ENCODE results near the gene PRXL2C.
"Not testable (repeated sequence)": the region's sequence is repeated elsewhere in the genome, so short reads cannot be mapped to it uniquely, and the experiment has no call there.

The PRXL2C gene

DNA sequence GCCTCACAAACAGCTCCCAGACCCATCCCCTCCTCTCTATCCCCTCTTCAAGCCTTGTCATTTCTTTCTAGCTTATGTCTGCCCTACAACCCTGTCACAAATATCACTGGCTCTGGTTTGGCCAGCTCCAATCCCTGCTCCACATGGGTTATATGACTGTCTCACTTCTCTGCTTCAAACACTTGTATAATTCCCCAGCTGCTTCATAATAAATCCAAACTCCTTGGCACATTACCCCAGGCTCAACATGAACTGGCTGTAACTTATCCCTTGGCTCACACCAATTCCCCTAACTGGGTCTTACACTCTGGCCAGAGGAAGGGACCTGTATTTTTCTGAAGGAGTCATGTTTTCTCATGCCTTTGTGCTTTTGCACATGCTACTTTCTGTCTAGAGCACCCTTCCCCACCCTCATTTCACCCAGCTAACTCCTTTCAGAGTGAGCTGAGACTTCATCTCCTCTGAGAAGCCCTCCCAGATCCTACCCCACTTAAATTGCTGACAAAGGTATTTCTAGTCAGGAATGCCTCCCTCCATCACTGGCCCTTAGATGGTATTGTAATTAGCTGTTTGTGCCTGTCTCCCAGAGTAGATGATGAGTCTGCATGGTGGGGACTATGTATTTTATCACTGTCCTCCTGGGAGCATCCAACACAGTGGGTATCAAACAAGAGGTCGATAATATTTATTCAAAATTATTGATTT, 5.3 kb downstream of the PRXL2C start:
- DNase-seq (ENCODE audit: low spot score) = no peak

DNA sequence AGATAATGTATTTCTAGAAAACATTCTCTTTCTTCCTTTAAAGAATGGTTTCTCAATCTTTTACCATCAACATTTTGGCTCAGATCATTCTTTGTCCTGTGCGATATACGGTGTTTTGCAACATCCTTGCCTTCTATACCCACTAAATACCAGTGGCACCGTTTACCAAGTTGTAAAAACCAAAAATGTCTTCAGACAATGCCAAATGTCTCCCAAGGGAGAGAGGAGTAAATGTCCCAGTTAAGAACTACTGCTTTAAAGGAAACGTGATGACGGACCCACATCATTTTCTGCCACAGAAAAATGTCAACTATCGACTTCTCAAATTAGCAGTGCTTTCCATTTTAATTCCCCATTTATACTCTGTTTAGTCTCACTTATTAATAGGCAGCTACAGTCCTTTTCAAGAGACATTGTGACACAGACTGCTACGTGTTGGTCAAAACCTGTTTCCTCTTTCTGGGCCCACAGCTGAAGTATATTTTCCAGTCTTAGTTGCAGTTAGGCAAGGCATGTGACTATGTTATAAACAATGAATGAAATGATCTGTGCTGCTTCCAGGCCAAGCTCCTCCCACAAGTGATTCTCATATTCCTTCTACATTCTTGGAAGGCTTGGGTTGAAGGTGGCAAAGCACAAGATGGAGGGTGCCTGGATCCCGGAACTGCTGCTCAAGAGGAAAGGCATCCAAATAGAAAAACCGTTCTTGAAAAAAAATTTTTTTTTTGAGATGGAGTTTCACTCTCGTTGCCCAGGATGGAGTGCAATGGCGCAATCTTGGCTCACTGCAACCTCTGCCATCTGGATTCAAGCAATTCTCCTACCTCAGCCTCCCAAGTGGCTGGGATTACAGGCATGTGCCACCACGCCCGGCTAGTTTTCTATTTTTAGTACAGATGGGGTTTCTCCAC, 8.8 kb downstream of the PRXL2C start:
- peak; percentile 81 for DNase-seq (ENCODE audit: low spot score)

DNA sequence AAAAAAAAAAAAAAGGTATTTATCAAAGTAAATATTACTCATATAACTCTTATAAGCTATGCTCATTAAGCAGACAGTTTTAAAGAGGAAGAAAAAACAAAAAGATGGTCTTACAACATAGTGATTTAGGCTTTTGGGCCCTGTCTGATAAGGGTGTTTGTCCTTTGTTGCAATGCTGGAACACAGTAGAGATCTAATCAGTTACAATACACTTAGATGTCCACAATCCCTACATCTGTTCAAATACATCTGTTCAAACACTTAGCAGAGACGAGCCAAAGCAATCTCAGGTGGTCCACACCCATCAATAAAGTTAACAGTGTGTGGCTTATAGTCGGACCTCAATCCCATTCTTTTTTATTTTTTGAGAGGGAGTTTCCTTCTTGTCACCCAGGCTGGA, 11.0 kb downstream of the PRXL2C start:
- DNase-seq (ENCODE audit: low spot score) = no peak

DNA sequence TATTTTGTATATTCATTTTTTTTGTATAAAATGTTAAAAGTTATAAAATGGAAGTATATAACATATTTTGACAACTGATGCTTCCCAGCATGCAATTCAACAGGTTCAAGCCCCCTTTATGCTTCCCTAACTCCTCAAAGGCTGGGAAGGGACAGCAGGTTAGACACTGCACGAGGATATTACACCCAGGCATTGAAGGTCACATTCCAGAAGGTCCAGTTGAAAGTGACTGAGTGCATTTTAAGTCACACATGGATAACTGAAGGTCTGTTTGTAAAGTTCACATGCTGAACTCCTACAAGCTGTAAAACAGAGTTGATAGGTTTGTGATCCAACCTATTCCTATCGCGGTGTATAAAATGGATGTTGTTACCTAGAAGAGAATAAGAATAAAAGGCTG, 13.6 kb downstream of the PRXL2C start:
- DNase-seq (ENCODE audit: low spot score) = no peak

DNA sequence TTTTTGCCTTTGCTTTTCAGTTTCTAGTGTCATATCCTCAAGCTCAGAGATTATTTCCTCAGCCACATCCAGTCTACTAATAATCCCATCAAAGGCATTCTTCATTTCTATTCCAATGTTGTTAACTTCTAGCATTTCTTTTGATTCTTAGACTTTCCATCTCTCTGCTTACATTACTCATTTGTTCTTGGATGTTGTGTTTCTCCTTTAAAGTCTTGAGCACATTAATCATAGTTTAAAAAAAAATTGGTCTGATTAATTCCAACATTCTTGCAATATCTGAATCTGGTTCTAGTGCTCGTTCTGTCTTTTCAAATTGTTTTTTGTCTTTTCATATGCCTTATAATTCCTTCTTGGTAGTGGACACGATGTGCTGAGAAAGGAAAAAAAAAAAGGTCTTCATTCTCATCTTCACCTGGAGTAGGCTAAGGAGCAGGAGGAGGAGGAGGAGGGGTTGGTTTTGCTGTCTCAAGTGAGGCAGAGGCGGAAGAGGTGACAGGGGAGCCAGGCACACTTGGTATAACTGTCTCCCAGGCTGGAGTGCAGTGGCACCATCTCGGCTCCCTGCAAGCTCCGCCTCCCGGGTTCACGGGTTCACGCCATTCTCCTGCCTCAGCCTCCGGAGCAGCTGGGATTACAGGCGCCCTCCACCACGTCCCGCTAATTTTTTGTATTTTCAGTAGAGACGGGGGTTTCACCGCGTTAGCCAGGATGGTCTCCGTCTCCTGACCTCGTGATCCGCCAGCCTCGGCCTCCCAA, 16.3 kb downstream of the PRXL2C start:
- DNase-seq (ENCODE audit: low spot score) = no peak

DNA sequence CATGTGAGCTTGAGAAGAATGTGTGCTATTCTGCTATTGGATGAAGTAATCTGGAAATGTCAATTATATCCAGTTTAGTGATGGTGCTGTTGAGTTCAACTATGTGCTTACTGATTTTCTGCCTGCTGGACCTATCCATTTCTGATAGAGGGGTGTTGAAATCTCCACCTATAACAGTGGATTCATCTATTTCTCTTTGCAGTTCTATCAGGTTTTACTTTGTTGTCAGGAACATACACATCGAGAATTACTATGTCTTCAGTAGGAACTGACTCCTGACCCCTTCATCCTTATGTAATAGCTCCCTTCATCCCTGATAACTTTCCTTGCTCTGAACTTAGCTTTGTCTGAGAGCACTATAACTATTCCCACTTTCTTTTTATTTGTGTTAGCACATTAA, 18.7 kb downstream of the PRXL2C start:
- DNase-seq (ENCODE audit: low spot score) = no peak

DNA sequence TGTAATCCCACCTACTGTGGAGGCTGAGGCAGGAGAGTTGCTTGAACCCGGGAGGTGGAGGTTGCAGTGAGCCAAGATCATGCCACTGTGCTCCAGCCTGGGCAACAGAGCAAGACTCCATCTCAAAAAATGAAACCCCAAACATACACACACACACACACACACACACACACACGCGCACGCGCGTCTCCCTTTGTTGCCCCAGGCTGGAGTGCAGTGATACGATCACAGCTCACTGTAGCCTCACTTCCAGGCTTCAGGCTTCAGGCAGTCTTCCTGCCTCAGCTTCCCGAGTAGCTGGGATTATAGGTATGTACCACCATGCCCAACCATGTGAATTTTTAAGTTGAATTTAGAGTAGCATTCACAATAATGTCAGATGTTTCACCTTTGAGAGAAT, 21.5 kb downstream of the PRXL2C start:
- not testable (repeated sequence) for DNase-seq (ENCODE audit: low spot score)

DNA sequence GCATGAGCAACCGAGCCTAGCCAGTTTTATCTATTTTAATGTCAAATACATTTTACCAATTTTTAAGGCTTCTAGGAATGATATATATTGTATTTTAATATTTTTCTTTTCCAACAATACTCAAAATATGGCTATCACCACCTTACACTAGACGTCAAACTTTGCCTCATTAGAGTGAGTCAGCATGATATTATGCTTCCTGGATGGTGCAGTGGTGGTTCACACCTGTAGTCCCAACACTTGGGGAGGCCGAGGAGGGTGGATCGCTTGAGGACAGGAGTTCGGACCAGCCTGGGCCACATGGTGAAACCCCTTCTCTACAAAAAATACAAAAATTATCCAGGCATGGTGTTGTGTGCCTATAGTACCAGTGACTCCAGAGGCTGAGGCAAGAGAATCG, 28.2 kb downstream of the PRXL2C start:
- DNase-seq (ENCODE audit: low spot score) = no peak

DNA sequence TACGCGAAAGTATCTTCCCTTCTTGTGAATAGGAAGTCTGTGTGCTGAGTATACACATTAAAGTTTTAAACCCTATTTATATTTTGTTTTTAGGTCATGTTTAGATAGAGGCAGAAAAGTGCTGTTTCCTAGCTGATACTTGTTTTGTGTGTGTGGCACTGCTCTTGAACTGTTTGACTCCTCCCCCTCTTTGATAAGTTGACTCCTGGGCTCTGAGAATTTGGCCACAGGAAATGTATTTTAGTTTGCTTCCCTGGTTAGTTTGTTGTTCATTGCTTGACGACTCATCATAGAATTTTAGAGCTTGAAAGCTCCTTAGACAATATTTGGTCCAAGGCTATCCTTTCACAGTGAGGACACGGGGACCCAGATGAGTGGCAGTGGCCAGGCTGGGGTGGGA, 33.5 kb downstream of the PRXL2C start:
- no peak for DNase-seq (ENCODE audit: low spot score)

DNA sequence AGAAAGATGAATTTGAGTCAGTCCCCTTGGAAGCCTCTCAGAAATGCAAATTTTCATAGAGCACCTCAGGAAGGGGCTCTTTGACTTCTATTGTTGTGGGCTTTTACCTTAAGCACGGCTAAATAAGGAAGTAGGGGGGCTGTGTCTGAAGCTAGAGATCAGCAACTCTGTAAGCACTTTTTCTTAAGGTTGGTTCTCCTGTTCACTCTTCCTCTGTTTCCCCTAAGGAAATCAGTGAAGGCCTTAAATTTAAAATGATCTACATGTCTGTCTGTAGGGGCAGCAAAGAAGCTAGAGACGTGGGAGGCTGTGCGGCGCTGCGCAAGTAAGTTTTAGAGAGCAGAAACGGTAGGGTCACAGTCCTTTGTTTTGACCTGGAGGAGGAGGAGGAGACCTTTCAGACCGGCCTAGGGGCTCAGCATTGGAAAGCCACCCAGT, 34.3 kb downstream of the PRXL2C start:
- no peak for DNase-seq (ENCODE audit: low spot score)

DNA sequence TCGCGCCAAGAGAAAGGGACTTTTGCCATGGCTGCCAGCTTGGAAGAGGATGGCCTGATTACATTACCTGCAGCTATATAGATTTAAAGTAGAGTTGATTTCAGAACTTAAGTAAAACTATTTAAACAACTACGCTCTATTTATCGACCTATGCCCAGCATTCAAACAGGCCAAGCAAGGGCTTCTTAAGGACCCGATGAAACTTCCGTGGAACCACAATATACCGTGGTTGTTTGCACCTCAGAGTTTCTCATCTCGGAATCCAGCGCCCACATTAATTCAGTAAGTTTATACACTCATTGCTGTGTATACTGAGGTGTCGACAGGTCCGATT, 35.0 kb downstream of the PRXL2C start:
- DNase-seq (ENCODE audit: low spot score) = no peak

DNA sequence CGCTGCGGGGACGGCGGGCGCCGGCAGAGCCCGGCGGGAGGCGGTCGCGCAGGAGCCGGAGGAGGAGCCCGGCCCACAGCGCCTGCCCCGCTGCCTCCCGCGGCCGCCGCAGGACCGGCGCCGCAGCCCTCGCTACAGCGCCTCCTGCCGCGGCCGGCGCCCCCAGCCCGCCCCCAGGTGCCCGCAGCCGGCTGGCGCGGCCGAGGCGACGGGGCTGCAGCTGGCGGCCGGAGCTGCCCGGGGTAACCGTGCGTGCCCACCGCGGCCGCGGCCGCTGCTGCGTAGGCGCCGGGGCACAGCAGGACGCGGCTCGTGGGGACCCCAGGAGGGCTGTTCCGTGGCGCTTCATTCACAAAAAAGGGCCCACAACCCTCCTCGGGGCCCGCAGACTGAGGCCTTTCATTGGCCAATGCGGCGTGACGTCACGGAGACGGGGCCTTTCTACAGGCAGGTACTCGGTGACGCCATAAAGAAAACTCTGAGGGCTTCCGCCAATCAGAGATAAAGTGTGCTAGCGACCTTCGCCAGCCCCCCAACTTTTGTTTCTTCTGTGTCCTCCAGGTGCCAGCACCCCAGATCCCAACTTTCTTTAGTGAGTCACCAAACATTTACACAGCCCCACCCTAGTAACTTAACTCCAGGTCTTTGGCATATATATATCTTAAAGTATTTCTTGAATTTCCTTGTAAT, 35.5 kb downstream of the PRXL2C start, which contains the start of gene CDC14B:
Gene CDC14B (minus strand): TSS at position 353 of the 690 bp plus-strand sequence. CDS start 465 bp downstream, outside the sequence.
- peak; percentile 92 for DNase-seq (ENCODE audit: low spot score)

DNA sequence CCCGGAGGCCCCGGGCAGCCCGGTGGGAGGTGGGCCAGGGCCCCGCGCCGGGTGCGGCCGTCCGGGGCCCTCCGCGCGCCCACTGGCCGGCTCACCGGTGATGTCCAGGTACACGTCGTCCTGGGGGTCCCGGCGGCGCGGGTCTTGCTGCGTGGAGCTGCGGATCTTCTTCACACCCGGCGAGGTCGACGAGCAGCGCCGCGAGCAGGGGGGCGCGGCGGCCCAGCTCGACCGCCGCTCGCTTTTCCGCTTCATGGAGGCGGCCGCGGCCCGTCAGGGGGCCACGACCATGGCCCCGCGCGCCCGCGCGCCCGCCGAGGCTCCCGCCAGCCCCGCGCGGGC, 36.0 kb downstream of the PRXL2C start:
- no peak for DNase-seq (ENCODE audit: low spot score)

DNA sequence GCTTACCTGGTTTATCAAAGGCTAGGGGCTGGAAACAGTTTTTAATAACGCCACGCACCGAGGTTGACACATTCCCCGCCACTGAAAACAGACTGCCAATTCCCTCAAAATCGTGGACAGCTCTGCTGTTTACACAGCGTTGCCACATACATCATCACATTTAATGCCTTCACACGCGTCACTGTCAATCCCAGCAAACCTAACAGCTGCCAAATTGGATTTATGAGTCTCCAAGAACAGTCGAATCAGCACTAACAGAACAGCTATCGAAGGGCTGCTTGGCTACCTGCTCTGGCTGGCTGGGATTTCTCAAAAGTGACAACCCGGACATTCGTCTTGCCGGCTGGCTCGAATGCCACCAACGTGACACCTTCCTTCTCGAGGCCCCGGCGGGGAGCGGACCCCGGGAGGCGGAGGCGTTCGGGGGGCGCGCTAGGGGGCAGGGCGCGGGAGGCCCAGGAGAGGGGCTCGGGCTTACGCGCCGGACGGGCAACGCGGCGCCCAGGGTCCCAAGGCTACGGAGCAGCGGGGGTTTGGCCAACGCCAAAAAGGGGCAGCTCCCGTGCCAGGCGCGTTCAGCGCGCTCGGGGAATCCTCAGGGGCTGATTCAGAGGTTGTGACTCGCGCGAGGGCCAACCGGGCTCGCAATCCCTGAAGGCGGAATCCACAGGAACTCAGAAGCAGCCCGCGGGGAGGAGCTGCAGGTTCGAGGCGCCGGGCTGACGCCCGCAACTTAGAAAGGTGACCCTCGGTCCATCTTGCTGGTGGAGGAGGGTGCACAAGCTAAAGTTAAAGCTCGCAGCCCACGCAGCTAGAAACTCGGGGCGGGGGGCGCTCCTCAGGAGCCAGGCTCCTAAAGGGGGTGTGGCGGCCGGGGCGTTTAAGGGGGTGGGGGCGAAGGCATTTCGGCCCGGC, 36.7 kb downstream of the PRXL2C start:
- peak; percentile 82 for DNase-seq (ENCODE audit: low spot score)

DNA sequence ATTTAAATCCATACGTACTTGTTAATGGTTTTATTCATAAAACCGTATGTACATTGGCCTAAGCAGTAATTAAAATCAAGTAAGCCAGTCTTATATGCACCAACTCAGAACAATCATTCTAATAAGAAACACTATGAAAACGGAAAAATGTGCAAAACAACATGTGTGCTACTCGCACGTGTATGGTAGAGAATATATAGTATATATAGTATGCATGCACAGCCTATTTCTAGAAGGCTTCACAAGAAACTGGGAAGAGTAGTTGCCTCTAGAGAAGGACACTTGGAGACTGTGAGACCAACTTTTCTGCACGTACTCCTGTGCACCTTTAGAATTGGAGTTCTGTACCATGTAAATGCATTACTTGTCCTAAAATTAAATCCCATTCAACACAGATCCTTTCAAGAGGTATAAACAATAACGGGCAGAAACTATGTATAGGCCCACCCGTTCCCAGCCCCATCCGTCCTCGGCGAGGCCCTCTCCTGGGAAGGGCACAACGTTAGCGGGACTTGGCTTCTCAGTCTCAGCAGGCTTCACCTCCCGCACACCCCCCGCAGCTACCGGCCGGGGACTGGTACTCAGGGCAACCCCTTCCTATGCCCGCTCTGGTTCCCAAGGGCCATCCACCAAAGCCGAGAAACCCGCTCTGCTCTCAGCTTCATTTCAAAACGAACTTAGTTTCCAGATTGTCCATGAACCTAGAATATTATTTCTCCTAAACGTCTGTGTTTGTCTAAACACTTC, 37.5 kb downstream of the PRXL2C start:
- no peak for DNase-seq (ENCODE audit: low spot score)

DNA sequence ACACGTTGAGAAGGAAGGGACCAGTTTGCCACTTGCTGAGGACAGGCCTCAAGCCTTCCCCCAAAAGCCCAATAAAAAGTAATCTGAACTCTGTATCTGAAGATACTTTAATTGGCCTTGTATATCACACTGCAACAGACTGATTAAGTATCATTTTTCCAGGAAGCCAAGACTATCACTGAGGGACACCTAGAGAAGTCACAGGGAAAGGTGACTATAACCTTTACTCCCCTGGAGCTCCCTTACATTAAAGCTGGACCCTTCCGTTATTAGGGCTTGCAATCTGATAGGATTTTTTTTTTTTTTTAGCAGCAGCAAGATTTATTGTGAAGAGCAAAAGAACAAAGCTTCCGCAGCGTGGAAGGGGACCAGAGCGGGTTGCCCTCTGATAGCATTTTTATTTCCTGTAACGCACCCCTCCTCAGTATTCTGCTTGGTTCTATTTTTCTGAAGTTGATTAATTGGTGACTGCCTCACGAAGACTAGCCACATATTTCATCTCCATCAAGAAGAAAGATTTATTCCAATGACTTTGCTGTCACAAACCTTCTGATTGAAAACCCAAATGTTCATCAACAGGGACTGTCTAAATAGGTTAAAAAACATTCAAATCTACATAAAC, 38.2 kb downstream of the PRXL2C start:
- DNase-seq (ENCODE audit: low spot score) = no peak

DNA sequence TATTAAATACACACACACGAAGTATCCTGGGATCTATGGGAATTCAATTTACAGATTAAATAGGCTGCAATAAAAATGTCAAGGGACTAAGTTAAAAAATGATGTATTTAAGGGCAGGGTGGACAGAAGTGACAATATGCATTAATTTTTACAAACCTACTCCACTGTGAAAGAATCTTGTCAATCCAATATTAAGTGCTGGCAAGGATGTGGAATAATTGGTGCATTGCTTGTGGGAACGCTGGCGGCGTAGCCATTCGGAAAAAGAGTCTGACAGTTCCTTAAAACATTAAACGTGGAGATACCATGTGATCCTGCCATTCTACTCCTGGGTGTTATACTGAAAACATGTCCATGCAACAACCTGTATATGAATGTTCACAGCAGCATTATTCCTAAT, 39.7 kb downstream of the PRXL2C start:
- no peak for DNase-seq (ENCODE audit: low spot score)

DNA sequence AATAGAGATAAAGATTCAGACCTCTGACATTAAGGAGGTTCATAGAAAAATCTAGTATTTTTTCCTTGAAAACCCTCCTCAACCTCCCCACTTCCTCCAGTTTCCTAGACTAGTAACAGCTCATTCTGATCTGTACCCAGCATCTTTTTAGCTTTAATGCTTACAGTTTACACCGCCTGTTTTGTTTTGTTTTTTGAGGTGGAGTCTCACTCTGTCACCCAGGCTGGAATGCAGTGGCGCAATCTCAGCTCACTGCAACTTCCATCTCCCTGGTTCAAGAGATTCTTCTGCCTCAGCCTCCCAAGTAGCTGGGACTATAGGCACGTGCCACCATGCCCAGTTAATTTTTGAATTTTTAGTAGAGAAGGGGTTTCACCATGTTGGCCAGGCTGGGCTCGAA, 40.5 kb downstream of the PRXL2C start:
- DNase-seq (ENCODE audit: low spot score) = peak; percentile 37

DNA sequence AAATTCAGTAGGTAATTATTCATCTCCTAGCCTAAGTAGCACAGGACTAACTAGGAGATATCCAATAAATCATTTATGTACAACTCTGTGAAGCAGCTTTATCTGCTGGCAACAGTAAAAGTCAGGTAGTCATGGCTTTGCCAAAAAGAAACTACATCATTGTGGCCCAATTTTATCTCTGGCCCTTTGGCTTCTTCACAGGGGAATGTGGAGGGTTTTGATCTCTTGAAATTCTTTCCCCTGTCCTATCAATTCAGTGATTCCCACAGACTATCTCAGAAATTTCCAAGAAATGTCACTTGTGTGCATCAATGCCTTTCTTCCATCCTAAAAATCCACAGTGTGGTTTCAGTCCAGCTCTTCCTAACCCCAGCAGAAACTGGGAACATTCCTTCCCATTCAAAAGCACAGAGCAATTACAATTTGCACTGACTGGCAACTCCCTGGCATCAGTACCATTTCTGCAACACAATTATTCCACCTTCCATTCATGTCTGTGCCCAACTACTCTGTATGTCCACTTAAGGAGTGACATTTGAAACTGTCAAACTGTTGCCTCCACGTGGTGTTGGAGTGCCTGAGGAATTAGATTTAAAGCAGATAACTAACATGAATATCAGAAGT, 42.0 kb downstream of the PRXL2C start:
- no peak for DNase-seq (ENCODE audit: low spot score)

Measured in GM03348 (cell line).